ENCODE data around the gene BYSL.

The BYSL gene

GRCh38 chr6:41892921-41893564 is 28.3 kb upstream of the BYSL start:
- DNase-seq (ENCODE audit: low read depth, low spot score): no peak
- no peak overlapping the region for H3K4me3 ChIP-seq (ENCODE audit: low read depth, low read length)
- CTCF ChIA-PET: interaction anchor here (1.2 to 3.8 kb wide), 3 partner anchors 28 to 106 kb away, joined by 5 to 17 read pairs (median 5); partner anchors contain the start of genes BYSL, MED20 and TOMM6
- POLR2A ChIA-PET: no interaction called here
- TF ChIP-seq CTCF (IDR thresholded peaks at IDR 0.05; ENCODE audit: insufficient read depth, low read length, missing control alignments): no peak

GRCh38 chr6:41894366-41895299 is 26.7 kb upstream of the BYSL start:
- peak overlapping the region; percentile 79 for H3K4me3 ChIP-seq (ENCODE audit: low read depth, low read length)
- POLR2A ChIA-PET: no interaction called here
- no peak for TF ChIP-seq CTCF (IDR thresholded peaks at IDR 0.05; ENCODE audit: insufficient read depth, low read length, missing control alignments)
- DNase-seq (ENCODE audit: low read depth, low spot score): no peak
- CTCF ChIA-PET: interaction anchor here (0.9 to 3.8 kb wide), 7 partner anchors 15 to 150 kb away, joined by 3 to 17 read pairs (median 5); partner anchors contain the start of genes BYSL and MED20

GRCh38 chr6:41895300-41896233 is 25.7 kb upstream of the BYSL start, which contains the start of gene USP49:
USP49 (minus strand) TSS chr6:41895375; CDS start chr6:41806983, 88,392 bp downstream.
- DNase-seq (ENCODE audit: low read depth, low spot score): peak; percentile 49
- TF ChIP-seq CTCF (IDR thresholded peaks at IDR 0.05; ENCODE audit: insufficient read depth, low read length, missing control alignments): no peak
- ChIA-PET CTCF (interaction anchor here (0.6 to 1.6 kb wide), 7 partner anchors 22 to 149 kb away, joined by 3 to 8 read pairs (median 3); partner anchors contain the start of genes BYSL and MED20), POLR2A (interaction anchor here (0.6 to 1.0 kb wide), 4 partner anchors 12 to 133 kb away, joined by 3 to 4 read pairs (median 3); no protein-coding TSS in a partner anchor)
- peak within 1 kb of the TSS; percentile 79 for H3K4me3 ChIP-seq (ENCODE audit: low read depth, low read length)

GRCh38 chr6:41896281-41896680 is 25.0 kb upstream of the BYSL start:
- no peak for TF ChIP-seq CTCF (IDR thresholded peaks at IDR 0.05; ENCODE audit: insufficient read depth, low read length, missing control alignments)
- POLR2A ChIA-PET: interaction anchor here (0.6 to 1.0 kb wide), 4 partner anchors 13 to 133 kb away, joined by 3 to 4 read pairs (median 3); no protein-coding TSS in a partner anchor
- DNase-seq (ENCODE audit: low read depth, low spot score): no peak
- H3K4me3 ChIP-seq (ENCODE audit: low read depth, low read length): peak overlapping the region; percentile 79
- CTCF ChIA-PET: interaction anchor here (0.9 to 1.6 kb wide), 4 partner anchors 21 to 148 kb away, joined by 3 to 8 read pairs (median 4); partner anchors contain the start of gene MED20

- CTCF ChIA-PET: no interaction called here
Measured at GRCh38 chr6:41900861-41901260, 20.4 kb upstream of the BYSL start.

More at GRCh38 chr6:41900861-41901260, 20.4 kb upstream of the BYSL start:
- no peak for TF ChIP-seq CTCF (IDR thresholded peaks at IDR 0.05; ENCODE audit: insufficient read depth, low read length, missing control alignments)
- H3K4me3 ChIP-seq (ENCODE audit: low read depth, low read length): no peak overlapping the region
- POLR2A ChIA-PET: no interaction called here
- DNase-seq (ENCODE audit: low read depth, low spot score): no peak

Data from AG04449 (cell line).